Heart left ventricle (tissue), 16 donors: ENCODE measurements around the gene DDX51. TPM values are rescaled to one million over a fixed set of nuclear protein-coding genes. Genes with fewer than 3 reads are reported as not detected.

Experiments used
- ATAC-seq, 4 donors: fragments of 200-7000 bp; cut with Tn5 transposase; one replicate each; pipeline ENCODE4 v1.9.1; 2020 to 2022; ENCODE audit warnings: moderate library complexity in 4 of 4, mild to moderate bottlenecking in 3 of 4, moderate number of reproducible peaks in 1 of 4
- DNase-seq, 5 donors: peaks; one replicate each; pipeline ENCODE4 v3.0.0-alpha.2; 2020
- H3K27ac ChIP-seq, 12 donors: fragments of 200-600 bp; sonication (generic) in 4 of 12; one replicate each; pipeline versions ENCODE4 v1.5.0 to v1.8.0; 2016 to 2022; ENCODE audit warnings: mild to moderate bottlenecking in 2 of 12
- H3K27me3 ChIP-seq, 9 donors: fragments of 200-600 bp; sonication (generic) in 2 of 9; one replicate each; pipeline versions ENCODE4 v1.5.1 to v1.8.0; 2016 to 2022; ENCODE audit warnings: mild to moderate bottlenecking in 3 of 9
- H3K36me3 ChIP-seq, 9 donors: fragments of 200-600 bp; sonication (generic) in 2 of 9; one replicate each; pipeline versions ENCODE4 v1.5.0 to v1.8.0; 2018 to 2022; ENCODE audit warnings: mild to moderate bottlenecking in 2 of 9
- H3K4me1 ChIP-seq, 12 donors: fragments of 200-600 bp; sonication (generic) in 4 of 12; one replicate each; pipeline versions ENCODE4 v1.5.0 to v1.8.0; 2016 to 2022; ENCODE audit warnings: mild to moderate bottlenecking in 3 of 12
- H3K4me3 ChIP-seq, 12 donors: fragments of 200-600 bp; sonication (generic) in 4 of 12; one replicate each; pipeline versions ENCODE4 v1.5.0 to v1.8.0; 2017 to 2022; ENCODE audit warnings: mild to moderate bottlenecking in 9 of 12, moderate library complexity in 4 of 12
- H3K9me3 ChIP-seq, 12 donors: fragments of 200-600 bp; sonication (generic) in 4 of 12; one replicate each; pipeline versions ENCODE4 v1.5.0 to v1.8.0; 2016 to 2022; ENCODE audit warnings: mild to moderate bottlenecking in 1 of 12
- CTCF ChIP-seq, 12 donors: fragments of 200-600 bp; sonication (generic) in 4 of 12; IDR thresholded peaks; one replicate each; pipeline versions ENCODE4 v1.5.0 to v1.8.0; 2018 to 2022; ENCODE audit warnings: antibody characterized with exemption in 12 of 12, mild to moderate bottlenecking in 5 of 12
- POLR2A ChIP-seq, 2 donors: fragments of 450-650 bp; IDR thresholded peaks; one replicate each; pipeline ENCODE4 v1.6.1; 2017; ENCODE audit warnings: antibody characterized with exemption in 2 of 2, mild to moderate bottlenecking in 2 of 2, moderate library complexity in 2 of 2
- WGBS, 4 donors: extraction: QIAGEN DNeasy Blood & Tissue Kit in 2 of 4; methylation state at CpG; one replicate each; pipeline versions ENCODE4 v1.1.5 to v1.1.7; 2013 to 2018; 5-methylcytosine and 5-hydroxymethylcytosine counted together
- intact Hi-C, 10 donors: fragments of 100-400 bp; cut with DNase I; formaldehyde crosslinking; loops; one replicate each; pipeline versions ENCODE4 v1.11.1 to v1.14.2; 2022
- long read RNA-seq, 3 donors: library from polyadenylated mRNA; unstranded; transcript quantifications; one replicate each; pipeline ENCODE4 v2.0.0, GENCODE V29; 2020 to 2021
- polyA plus RNA-seq, 2 donors: library from polyadenylated mRNA; stranded (reverse); fragments of 200-250 nt; gene quantifications; one replicate each; pipeline ENCODE4 v1.2.3, GENCODE V29; 2013
- total RNA-seq, 9 donors: library from RNA; depleted of rRNA in 2 of 9; stranded (reverse); fragments of >200 nt in 2 of 9; fragmentation: NEBNext Ultra II Directional in 3 of 9; extraction: Animal tissue kit (Norgen Biotek cat#: 25700) in 3 of 9; gene quantifications; one replicate each; pipeline versions ENCODE4 v1.1.0 to v1.2.4, GENCODE V29; 2016 to 2023
- donor health status: ischemic (EF 13 %, LVEDD 7.1; RV severe dilation, severe dysfunction).
- donor health status: healthy with polysubstance abuse.
- donor health status: DM: no; HTN: yes; CAD: no.
- donor health status: DM: no; HTN: no; CAD: no.
- donor health status: ischemic (EF 25% LVEDD 6.9; RV normal size, moderate dysfunction).
- donor health status: ischemic (EF 25% LVEDD 5.7; RV mildly dilated, moderate dysfunction).
- donor health status: healthy.
- donor health status: DM: yes; HTN: yes; CAD: no.
- donor health status: ischemic (EF 35%, LVEDD 5.7; RV mildly dilated, moderate dysfunction).
- donor health status: nonischemic (EF 11% LVEDD 7.7; RV severe dilation, severe dysfunction).
- donor health status: DM: yes; HTN: yes; CAD: no.
- donor health status: PGD.
- donor health status: ischemic (EF 29% LVEDD 5.4; RV normal size, mild dysfunction).
- donor health status: nonischemic (EF 23%, LVEDD 6.1; RV moderate dilation, normal function).

DDX51 gene
- 1 to 10 TPM; 4.1 to 9.9 (median 8.5) TPM for total RNA-seq
- polyA plus RNA-seq: 10 to 100 TPM; 12.8 to 14.7 TPM
- long read RNA-seq, donor 1, full-length matches to known transcripts: 23 of 27 reads
- long read RNA-seq, donor 1, partial matches to known transcripts: 1 of 27 reads
- long read RNA-seq, donor 1, other reads (novel, unspliced or antisense): 3 of 27 reads
- long read RNA-seq, donor 2, partial matches to known transcripts: 4 of 7 reads
- long read RNA-seq, donor 2, other reads (novel, unspliced or antisense): 3 of 7 reads
- long read RNA-seq, donor 3, full-length matches to known transcripts: 17 of 23 reads
- long read RNA-seq, donor 3, partial matches to known transcripts: 3 of 23 reads
- long read RNA-seq, donor 3, other reads (novel, unspliced or antisense): 3 of 23 reads

DNA sequence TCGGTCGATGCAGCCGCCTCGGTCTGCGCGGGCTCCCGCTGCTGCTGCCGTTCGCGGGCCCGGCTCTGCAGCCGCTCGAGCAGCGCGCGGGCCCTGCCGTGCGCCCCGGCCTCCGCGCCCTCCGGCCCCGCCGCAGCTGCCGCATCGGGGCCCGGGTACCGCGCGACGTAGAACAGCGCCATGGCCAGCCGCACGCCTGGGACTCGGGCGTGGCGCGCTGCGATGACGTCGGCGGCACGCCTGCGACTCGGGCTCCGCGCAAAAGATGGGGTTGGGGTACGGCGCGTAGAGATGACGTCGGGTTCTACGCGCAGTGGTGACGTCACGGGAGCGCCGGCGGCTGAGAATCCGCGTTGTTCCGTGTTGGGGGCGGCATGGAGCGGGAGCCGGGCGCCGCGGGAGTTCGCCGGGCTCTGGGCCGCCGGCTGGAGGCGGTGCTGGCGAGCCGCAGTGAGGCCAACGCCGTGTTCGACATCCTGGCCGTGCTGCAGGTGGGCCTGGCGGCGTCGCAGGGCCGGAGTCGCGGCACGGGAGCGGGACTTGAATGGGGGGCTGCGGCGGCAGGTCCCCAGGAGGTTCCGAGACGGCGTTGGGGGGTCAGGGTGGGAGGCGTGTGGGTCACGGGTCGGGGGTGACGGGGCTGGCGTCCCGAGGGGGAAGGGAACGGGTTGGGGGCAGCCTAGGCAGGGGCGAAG, at the start of gene DDX51, which contains the start of gene NOC4L:
Gene DDX51 (minus strand): TSS at position 205 of the 695 bp plus-strand sequence. CDS start 23 bp downstream, at position 182.
Gene NOC4L (plus strand): TSS at position 343 of the 695 bp plus-strand sequence. CDS start 32 bp downstream, at position 375.
- intact Hi-C loops: no loop called here
- Histone ChIP-seq H3K27ac (peak within 1 kb of the TSS in 11 of 12 donors; percentile 58 to 91 (median 84)), H3K4me1 (peaks cover 3 to 32% (median 21%) of the 10 kb centered on the region in 12 donors)

DNA sequence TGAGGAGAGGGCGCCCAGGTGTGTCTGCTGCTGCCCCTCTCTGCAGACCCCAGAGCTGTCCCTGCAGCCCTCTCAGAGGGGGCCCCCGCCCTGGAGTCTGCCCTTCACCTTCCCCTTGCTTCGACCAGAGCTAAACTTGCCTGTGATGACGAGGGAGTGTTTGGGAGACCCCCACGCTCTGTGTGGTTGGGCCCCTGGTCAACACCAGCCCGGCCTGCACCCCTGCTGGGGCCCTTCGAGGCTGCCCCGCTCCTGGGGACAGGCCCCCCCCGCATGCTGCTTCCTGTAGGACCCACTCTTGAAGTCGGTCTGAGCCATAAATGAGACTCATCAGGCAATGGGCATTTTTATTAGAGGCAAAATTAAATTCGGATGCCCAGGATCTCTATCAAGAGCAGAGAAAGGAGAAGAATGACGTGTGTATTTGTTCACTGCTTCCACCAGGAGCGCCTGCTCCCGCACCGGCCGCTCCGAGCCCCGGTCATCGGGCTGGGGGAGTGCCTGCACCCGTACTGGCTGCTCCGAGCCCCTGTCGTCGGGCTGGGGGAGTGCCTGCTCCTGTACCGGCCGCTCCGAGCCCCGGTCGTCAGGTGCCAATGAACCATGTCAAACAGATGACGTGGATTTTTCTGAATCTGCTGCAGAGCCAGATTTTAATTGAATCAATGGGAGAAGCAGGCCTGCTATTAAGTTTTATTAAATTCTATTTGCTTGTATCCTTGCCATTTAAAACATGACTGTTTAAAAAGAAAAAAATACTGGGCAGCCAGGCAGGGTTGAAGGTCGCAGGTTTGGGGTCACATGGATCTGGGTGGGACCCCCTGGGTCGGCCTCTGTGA, 47.8 kb upstream of the DDX51 start:
- ATAC-seq (no peak), DNase-seq (no peak)
- Histone ChIP-seq H3K36me3 (no peaks in the 10 kb centered on the region), H3K4me1 (peaks cover 0 to 20% (median 11%) of the 10 kb centered on the region in 12 donors), H3K27me3 (peaks cover 0 to 25% (median 0%) of the 10 kb centered on the region in 9 donors), H3K9me3 (peaks cover 0 to 23% (median 10%) of the 10 kb centered on the region in 12 donors), H3K27ac (no peak overlapping the region), H3K4me3 (no peak overlapping the region)
- WGBS, 4 donors: 69 to 82% (median 73%) methylated on average over 28 to 31 of the region's 31 CpGs
- TF ChIP-seq POLR2A (IDR thresholded peaks at IDR 0.05) (no peak), CTCF (IDR thresholded peaks at IDR 0.05) (no peak)
- intact Hi-C loops: no loop called here

More for the DNA sequence above, at the start of gene DDX51, which contains the start of gene NOC4L:
- no peaks in the 10 kb centered on the region for H3K9me3 ChIP-seq
- ATAC-seq: peak; percentile 80 to 94 (median 89)
- 0 to 1% (median 0%) methylated on average over 6 to 100 of the region's 100 CpGs for WGBS, 4 donors
- no peaks in the 10 kb centered on the region for H3K27me3 ChIP-seq
- H3K4me3 ChIP-seq: peak within 1 kb of the TSS; percentile 77 to 99 (median 92)
- peaks cover 0 to 51% (median 31%) of the 10 kb centered on the region in 9 donors for H3K36me3 ChIP-seq
- peak in 1 of 2 donors; percentile 81 for TF ChIP-seq POLR2A (IDR thresholded peaks at IDR 0.05)
- TF ChIP-seq CTCF (IDR thresholded peaks at IDR 0.05): no peak
- peak; percentile 93 to 96 (median 96) for DNase-seq

- WGBS, 4 donors: 86 to 91% (median 89%) methylated on average over 28 to 30 of the region's 30 CpGs
- no peak overlapping the region for H3K27ac ChIP-seq
- TF ChIP-seq CTCF (IDR thresholded peaks at IDR 0.05): no peak
- no peak for TF ChIP-seq POLR2A (IDR thresholded peaks at IDR 0.05)
- no peaks in the 10 kb centered on the region for H3K36me3 ChIP-seq
- peaks cover 0 to 20% (median 11%) of the 10 kb centered on the region in 12 donors for H3K4me1 ChIP-seq
- peaks cover 0 to 30% (median 0%) of the 10 kb centered on the region in 9 donors for H3K27me3 ChIP-seq
- DNase-seq: no peak
- H3K4me3 ChIP-seq: no peak overlapping the region
- intact Hi-C loops: no loop called here
- ATAC-seq: no peak
- peaks cover 0 to 32% (median 10%) of the 10 kb centered on the region in 12 donors for H3K9me3 ChIP-seq
Measured at GRCh38 chr12:132190834-132191500, 46.8 kb upstream of the DDX51 start.
